GM18511 (cell line): Measurements from ENCODE around the gene PLCD4.

ENCODE experiments used
- ATAC-seq: cut with Tn5 transposase; IDR thresholded peaks from one replicate; pipeline ENCODE4 v1.9.1; 2021; ENCODE audit warnings: mild to moderate bottlenecking, moderate library complexity; ENCODE audit not compliant: unreplicated experiment

The PLCD4 gene

DNA sequence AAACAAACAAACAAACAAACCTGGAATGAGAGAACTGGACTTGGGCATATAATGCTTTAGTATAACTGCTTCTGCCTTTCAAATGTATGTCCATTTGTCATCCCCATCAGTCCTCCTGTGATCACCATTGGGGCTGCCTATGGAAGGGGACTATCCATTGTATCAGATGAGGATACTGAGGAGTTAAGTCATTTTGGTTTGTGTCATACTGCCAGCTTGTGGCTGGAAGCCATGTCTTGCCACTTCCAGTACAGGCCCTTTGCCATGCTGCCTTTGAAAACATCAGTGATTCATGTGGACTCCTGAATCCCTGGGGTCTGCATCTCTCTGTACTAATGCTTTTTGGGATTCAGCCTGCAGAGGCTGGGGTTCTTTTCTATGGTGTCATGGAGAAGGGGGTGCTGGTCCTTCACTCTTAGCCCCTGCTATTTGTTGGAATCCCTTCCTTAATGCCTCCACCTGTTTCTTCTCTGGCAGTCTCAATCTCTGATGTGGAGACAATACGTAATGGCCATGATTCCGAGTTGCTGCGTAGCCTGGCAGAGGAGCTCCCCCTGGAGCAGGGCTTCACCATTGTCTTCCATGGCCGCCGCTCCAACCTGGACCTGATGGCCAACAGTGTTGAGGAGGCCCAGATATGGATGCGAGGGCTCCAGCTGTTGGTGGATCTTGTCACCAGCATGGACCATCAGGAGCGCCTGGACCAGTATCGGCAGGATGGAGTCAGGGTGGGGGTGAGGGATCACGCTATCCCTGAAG lies 10.6 kb downstream of the PLCD4 start:
- ATAC-seq, result no peak

DNA sequence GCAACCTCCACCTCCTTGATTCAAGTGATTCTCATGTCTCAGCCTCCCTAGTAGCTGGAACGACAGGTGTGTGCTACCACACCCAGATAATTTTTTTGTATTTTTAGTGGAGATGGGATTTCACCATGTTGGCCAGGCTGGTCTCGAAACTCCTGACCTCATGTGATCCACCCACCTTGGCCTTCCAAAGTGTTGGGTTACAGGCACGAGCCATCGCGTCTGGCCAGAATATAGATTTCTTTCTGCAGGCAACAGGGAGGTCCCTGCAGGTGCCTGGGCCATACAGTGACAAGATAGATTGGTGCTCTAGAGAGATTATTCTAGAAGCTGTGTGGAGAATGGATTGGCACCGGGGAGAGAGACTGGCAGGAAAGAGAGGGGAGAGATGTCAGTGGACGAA lies 13.3 kb downstream of the PLCD4 start:
- no peak for ATAC-seq

DNA sequence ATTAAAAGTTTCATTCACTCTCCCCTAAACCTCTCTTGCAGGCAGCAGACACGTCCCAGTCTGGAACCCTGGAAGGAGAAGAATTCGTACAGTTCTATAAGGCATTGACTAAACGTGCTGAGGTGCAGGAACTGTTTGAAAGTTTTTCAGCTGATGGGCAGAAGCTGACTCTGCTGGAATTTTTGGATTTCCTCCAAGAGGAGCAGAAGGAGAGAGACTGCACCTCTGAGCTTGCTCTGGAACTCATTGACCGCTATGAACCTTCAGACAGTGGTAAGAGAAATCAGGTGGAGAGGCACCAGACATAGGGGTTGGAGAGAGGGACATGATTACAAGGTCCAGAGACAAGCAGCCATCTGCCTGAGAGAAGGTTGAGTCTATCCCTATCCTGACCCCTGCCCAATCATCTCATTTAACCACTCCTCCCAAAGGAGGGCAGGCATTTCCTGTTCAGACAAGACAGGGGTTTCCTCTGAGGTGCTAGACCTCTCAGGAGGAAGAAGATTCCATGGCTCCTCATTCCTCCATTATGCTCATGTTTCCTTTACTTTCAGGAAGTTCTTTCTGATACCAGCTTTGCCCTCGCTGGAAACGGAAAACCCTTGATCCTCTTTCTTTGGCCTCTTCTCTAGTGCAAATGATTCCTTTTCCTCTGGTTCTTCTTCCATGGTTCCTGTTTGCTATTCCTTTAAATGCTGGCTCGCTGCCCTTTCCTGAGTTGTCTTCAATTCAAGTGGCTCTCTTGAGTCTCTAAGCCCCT lies 15.1 kb downstream of the PLCD4 start:
- ATAC-seq, result no peak

DNA sequence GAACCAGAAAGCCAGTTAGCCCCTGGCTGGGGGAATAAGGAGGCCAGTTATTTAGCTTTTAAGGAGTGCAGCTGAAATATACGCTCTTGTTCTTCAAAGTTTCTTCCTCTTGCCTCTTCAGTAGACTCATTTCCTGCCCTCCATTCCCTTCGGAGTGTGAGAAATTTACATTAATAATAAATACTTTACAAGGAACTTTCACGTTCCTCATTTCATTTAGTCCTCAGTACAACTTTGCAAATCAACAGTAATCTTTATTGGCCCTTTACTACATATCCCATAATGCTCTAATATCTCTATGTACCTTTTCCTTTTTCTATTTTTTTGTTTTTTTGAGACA lies 15.6 kb downstream of the PLCD4 start:
- ATAC-seq, result no peak

DNA sequence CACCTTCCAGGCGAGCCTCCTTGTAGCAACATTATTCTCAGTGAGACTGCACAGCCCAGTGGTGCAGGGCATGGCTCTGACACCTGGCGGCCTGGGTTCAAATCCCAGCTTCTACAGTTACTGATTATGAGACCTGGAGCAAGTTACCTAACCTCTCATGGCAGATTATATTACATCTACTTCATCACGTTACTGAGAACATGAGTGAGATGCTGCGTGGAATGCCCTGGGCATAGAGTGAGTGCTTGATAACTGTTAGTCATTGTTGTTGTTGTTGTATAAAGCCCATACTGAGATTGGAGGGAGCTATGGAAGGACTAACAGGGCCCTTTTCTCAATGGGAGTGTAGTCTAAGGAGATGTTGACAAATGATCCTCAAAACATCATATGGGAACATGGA lies 18.7 kb downstream of the PLCD4 start:
- ATAC-seq, result no peak

DNA sequence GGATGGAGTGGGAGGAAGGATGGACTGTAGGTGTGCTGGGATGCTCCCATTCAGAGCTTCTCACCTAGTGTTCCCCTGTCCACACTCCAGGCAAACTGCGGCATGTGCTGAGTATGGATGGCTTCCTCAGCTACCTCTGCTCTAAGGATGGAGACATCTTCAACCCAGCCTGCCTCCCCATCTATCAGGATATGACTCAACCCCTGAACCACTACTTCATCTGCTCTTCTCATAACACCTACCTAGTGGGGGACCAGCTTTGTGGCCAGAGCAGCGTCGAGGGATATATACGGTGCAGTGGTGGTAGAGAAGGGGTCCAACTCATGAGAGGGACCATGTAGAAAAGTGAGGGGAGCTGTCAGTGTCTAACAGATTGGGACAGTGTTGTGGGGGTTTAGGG lies 20.2 kb downstream of the PLCD4 start:
- ATAC-seq, result no peak

DNA sequence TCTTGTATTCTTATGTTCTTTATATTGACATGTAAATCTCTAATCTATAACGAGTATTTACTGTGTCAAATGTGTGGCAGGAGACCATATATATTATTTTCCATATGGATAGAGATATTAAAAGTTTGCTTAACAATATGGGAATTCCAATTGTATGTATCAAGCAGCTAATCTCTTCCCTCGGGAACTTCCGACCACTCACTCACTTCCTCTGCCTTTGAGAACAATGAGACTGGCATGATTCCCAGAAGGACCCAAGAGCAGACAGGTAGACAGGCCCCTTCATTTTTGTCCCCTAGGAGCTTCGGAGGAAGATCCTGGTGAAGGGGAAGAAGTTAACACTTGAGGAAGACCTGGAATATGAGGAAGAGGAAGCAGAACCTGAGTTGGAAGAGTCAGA lies 24.1 kb downstream of the PLCD4 start:
- no peak for ATAC-seq

DNA sequence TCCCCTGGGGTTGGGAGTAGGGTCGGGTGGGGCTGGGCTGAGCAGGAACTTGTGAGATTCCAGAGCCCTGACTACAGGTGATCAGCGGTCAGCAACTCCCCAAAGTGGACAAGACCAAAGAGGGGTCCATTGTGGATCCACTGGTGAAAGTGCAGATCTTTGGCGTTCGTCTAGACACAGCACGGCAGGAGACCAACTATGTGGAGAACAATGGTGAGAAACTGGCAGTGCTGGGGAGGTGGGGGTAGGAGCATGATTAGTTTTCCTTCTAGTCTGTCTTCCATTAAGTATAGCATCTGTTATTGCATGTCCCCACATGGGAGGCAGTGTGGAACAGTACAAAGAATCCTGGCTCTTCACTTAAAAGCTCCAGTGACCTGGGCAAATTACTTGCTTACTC lies 28.0 kb downstream of the PLCD4 start:
- ATAC-seq, result no peak

DNA sequence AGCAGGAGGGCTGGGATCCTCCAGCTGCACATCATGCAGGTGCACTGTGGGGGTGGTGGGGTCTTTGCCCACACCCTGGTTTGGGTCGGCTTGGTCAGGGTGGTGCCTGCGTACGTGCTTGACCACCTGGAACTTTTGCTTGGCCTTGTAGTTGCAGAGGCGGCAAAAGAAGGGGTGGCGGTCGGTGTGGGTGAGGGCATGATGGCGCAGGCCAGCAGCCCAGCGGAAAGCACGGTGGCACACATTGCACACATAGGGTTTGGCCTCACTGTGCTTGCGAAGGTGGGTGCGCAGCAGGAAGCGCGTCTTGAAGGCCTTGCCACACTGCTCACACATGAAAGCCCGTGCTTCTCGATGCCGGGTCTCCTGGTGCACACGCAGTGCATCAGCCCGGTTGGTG lies 30.7 kb downstream of the PLCD4 start:
- no peak for ATAC-seq

DNA sequence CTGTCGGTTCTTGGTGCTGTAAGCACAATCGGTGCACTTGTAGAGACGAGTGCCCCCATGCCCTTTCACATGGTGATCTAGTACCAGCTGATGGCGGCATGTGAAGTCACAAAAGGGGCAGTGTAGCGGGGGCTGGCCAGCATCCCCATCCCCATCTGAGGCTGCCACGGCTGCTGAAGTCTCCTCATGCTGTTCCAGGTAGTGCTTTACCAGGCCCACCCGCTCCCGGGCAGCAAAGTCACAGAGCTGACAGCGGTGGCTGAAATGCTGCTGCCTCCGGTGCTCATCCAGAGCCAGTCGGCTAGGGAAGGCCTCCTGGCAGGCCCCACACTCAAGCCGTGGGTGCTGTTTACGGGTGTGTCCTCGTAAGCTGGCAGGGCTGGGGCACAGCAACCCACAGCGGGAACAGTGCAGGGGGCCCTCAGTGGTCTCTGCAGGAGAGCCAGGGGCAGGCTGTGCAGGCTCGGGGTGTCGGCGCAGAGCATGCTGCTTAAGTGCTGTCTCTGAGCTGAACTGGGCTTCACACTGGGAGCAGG lies 34.5 kb downstream of the PLCD4 start:
- ATAC-seq, result no peak

DNA sequence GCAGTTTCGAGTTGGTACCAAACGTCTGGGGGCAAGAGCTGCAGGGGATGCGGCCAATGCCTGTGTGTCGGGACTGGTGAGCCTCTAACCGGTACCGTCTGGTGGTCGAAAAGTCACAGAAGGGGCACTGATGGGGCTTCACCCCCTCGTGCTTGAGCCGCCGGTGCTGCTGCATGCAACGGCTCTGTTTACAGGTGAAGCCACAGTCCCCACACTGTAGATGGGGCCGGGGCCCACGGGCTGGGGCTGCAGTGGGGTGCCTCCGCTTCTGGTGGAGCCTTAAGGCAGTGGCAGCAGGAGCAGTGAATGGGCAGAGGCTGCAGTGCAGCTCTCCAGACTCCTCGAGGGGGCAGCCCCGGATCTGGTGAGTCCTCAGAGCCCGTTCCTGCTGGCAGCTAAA lies 35.1 kb downstream of the PLCD4 start:
- ATAC-seq, result no peak

DNA sequence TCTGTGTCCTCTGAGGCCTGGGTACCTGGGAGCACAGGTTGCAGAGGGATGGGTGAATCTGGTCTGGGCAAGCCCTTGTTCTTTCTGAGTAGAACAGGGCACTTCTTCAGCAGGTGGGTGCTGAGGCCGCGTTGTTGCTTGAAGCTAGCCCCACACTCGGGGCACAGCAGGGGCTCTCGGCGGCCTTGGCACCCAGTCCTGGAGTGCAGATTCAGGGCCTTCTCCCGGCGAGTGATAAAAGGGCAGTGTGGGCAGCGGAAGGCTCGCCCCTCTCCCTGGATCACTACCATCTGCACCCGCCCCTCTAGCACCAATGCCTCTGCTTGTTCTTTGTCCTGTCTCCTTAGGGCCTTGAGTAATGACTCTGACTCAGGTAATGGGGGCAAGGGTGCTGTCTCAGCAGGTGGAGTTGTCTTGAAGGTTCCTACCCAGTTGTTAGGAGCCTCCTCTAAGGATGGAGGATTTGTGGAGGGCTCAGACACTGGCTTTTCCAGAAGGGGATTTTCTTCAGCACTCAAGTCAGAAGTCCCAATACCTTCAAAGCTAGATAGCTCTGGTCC lies 36.1 kb downstream of the PLCD4 start:
- no peak for ATAC-seq

DNA sequence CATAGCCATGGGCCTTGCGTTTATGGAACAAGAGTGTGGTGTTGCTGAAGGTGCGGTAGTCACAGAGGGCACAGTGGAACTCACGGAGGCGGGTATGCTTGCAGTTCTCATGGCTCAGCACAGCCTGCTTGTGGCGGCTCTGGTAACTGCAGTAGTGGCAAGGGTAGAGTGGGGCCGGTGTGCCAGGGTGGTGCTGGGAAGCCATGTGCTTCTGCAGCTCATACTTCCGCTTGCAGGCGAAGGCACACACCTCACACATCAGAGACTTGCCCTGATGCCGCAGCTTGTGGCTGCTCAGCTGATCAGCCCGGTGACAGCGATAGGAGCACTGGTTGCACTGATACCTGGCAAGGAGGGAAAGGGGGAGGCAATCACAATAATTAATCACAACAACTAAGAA lies 37.0 kb downstream of the PLCD4 start:
- ATAC-seq, result peak; percentile 15

DNA sequence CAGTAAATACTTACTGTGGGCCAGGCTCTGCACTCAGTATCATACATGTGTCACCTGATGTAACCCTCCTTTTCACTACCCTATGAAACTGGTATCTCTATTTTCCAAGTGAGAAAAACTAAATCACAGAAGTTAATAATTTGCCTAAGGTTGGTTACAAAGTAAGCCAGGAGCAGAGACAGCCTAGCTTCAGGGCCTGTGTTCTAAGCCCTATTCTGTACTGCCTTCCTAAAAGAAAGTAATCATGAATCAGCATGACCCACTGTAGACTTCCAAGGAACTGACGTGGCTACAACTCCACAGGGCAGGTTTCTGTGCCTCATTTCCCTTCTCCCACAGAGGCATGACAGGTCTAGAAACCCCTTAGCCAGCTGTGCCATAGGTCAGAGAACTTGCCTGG lies 37.4 kb downstream of the PLCD4 start:
- ATAC-seq, result peak; percentile 87

DNA sequence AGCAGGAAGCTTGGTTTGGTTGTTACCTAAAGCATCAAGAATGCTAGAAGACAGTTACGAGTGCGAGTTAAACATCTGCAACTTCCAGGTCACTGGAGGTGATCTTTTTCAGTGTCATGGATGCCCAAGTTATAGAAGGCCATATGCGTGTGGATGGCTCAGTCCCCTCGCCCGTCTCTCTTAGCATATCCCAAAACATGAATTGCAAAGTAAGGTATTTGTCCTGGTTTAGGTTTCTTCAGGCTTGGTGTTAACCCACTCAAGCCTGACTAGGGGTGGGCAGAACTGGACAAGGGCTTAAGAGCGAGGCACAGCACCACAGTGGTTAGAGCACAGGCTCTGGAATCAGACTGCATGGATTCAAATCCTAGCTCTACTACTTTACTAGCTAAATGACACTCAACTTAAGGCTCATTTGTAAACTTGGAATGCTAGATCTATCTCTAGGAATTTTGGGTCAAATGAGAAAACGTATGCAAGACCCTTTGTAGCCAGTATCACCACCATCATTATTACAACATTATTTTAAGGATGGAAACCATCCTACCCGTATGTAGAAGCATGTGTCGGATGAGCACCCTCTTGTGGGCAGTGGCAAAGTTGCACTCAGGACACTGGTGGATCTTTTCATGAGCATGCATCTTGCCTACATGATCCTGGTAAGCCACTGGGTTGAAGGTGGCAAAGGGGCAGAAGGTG lies 40.5 kb downstream of the PLCD4 start:
- ATAC-seq, result no peak

DNA sequence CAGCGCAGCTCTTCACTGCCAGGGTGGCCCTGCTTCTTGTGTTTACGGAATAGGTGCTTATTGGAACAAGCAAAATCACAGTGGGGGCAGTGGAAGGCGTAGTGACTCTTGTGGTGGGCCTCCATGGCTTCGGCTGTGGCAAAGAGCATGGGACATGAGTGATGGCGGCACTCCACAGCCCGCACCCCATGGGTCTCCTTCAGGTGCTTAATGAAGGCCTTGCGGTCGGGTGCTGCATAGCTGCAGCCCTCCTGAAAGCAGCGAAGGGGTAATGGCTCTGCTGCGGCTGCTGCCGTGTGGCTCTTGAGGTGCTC lies 41.0 kb downstream of the PLCD4 start:
- no peak for ATAC-seq

DNA sequence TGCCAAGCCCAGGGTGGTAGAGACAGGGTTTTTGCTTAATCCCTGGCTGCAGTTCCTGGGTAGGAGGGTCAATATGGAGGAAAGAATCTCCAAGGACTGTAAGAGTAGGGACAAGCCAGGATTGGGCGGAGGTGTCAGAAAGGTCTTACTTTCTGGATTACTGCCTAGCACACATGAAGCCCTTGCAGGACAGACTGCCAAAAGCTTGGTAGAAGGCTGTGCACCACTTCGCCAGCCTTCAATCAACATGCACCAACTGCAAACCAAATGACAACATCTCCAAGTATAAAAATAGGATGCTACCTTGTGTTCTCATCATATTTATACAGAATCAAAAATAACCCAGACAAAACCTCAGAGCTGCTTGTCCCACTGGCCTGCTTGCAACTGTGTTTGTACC lies 48.1 kb downstream of the PLCD4 start:
- ATAC-seq, result no peak

DNA sequence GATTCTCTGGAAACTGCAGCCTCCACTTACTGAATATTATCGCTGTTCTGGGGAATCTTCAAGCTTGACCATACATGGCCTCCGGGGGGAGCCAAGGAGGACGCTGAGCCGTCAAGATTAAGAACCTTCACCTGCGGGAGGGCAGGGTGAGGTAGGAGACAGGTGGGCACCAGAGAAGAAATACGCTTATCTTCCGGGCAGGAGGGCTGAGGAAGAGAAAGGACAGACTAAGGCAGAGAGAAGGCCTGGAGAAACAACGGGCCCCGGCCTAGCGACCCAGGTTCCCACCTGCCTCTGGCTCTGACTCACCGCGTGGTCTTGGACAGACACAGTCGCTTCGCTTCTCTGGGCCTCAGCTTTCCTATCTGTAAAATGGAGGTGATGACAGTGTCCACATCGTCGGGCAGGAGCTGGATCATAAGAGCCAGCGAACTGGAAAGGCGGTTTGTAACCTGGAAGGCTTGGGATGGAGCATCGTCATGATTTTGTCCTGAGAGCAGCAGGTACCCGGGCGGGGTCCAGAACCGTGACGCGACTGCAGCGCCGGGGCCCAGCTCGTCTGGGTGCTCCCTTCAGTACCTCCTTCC lies 51.1 kb downstream of the PLCD4 start:
- peak; percentile 50 for ATAC-seq

DNA sequence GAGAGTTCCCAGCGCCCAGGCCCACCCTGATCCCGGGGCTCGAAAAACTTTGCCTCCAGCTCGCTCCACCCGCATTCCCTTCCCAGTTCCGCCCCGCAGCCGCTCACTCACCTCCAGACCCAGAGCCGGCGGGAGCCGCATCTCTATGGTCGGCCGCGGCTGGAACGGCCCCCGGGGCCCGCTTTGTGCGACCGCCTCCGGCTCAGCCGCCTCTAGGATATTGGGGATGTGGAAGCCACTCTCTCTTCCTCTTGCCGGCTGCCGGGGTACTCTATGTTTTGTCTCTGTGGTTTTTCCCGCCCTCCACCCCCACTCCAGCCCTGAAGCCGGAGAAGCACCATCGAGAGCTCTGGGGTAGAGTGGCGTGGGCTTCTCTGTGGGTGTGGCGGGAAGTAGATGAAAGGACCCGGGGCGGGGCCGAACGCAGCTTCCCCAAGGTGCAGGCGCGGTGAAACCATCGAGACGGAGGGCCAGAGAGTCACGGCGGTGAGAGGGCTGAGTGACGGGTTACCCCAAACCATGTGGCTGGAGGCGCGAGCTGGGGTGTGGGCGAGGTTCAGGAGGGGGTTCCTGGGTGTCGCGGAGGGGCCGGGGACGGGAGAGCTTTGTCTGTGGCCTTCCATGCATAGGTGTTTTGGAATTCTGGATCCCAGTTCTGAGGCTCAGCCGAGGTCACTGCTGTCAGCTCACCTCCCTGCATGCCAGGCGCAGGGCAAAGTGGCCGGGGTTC lies 51.7 kb downstream of the PLCD4 start, which contains the start of the genes BCS1L and ZNF142:
Gene BCS1L, plus strand, starts transcription at position 426 of the 730 bp plus-strand sequence. CDS start 1,305 bp downstream, outside the sequence.
Gene ZNF142, minus strand, starts transcription at position 366 of the 730 bp plus-strand sequence. CDS start 3,194 bp downstream, outside the sequence.
- ATAC-seq, result peak; percentile 97

DNA sequence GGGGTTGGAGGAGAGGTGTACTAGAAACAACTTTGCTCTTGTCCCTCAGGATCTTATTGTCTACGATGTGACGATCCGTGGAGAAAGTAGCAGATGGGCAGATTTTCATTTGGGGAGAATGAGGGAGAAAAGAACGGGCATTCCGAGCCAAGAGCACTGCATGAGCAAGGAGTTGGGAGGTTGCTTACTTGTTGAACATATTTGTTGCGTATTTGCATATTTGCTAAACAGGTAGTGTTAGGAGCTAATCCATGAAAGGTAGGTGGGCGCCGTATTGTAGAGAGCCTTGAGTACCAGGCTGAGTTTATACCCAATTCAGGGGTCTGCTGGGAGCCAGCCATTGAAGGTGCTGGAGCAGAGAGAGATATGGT lies 52.3 kb downstream of the PLCD4 start:
- no peak for ATAC-seq
